GM12878 (cell line): ENCODE results near the gene CAMK4. TPM values are rescaled to one million over a fixed set of nuclear protein-coding genes. Genes with fewer than 3 reads are reported as not detected.

Experiments
- ATAC-seq: fragments of 200-7000 bp; cut with Tn5 transposase; 3 replicates; pipeline ENCODE4 v1.9.1; 2020; ENCODE audit warnings: mild to moderate bottlenecking, moderate library complexity
- BruUV-seq: library from RNA; stranded (reverse); fragments of 400-500 nt; replicated peaks from 2 replicates; lab custom pipeline; 2021; lab: Mats Ljungman, UMichigan
- CTCF ChIA-PET: fragments of 300-600 bp; sonication (Branson Sonifier 250); formaldehyde crosslinking; extraction: SDS; loops from one replicate; lab custom pipeline; 2021; ENCODE audit warnings: inconsistent platforms; lab: Yijun Ruan, JAX
- POLR2A ChIA-PET: fragments of 350-600 bp; formaldehyde crosslinking; extraction: SDS; loops from one replicate; lab custom pipeline; 2021; ENCODE audit warnings: inconsistent platforms; lab: Charles Lee
- RAD21 ChIA-PET: fragments of 300-600 bp; sonication (Branson Sonifier 250); formaldehyde crosslinking; loops from one replicate; lab custom pipeline; 2023; ENCODE audit warnings: antibody characterized with exemption; ENCODE audit not compliant: unreplicated experiment; lab: Charles Lee
- SMC1A ChIA-PET: fragments of 300-600 bp; sonication (Branson Sonifier 250); formaldehyde crosslinking; loops from one replicate; lab custom pipeline; 2023; ENCODE audit not compliant: unreplicated experiment, uncharacterized antibody; lab: Charles Lee
- DNase-seq: peaks from one replicate; pipeline ENCODE4 v3.0.0-alpha.2; 2011; ENCODE audit warnings: low read depth, low spot score
- FAIRE-seq: peaks from 3 replicates; lab custom pipeline; 2011; peaks lifted over from hg19 to GRCh38; lab: Jason Lieb, UNC
- H2AFZ ChIP-seq: 2 replicates; pipeline ENCODE4 v1.6.0; 2011; ENCODE audit warnings: low read depth, low read length, control low read depth; ENCODE audit not compliant: control insufficient read depth
- H3K27ac ChIP-seq: 2 replicates; pipeline ENCODE4 v1.5.1; 2011; ENCODE audit warnings: control low read depth; ENCODE audit not compliant: control insufficient read depth, insufficient read depth
- H3K27me3 ChIP-seq, 2 experiments: replicated peaks in 1 of 2; 2 replicates each; pipeline versions ENCODE4 v1.6.0 to v1.6.1; 2011; ENCODE audit warnings: low read length in 1 of 2; ENCODE audit not compliant: control insufficient read depth in 2 of 2, insufficient read depth in 2 of 2
- H3K36me3 ChIP-seq, 2 experiments: 2 replicates each; pipeline ENCODE4 v1.5.1; 2011; ENCODE audit warnings: low read length in 1 of 2; ENCODE audit not compliant: control insufficient read depth in 2 of 2, insufficient read depth in 2 of 2
- H3K4me1 ChIP-seq: 2 replicates; pipeline ENCODE4 v1.6.1; 2011; ENCODE audit warnings: mild to moderate bottlenecking, low read length, moderate library complexity, mixed read lengths; ENCODE audit not compliant: control insufficient read depth, insufficient read depth
- H3K4me2 ChIP-seq: 2 replicates; pipeline ENCODE4 v1.6.0; 2011; ENCODE audit warnings: control low read depth; ENCODE audit not compliant: control insufficient read depth, insufficient read depth
- H3K4me3 ChIP-seq: fragments of 200-600 bp; sonication (generic); 2 replicates; pipeline ENCODE4 v1.5.1; 2016
- H3K79me2 ChIP-seq: 2 replicates; pipeline ENCODE4 v1.6.0; 2011; ENCODE audit warnings: low read length; ENCODE audit not compliant: control insufficient read depth, insufficient read depth
- H3K9ac ChIP-seq: 2 replicates; pipeline ENCODE4 v1.8.0; 2011; ENCODE audit warnings: low read length, control low read depth, mixed read lengths; ENCODE audit not compliant: control insufficient read depth, insufficient read depth
- H3K9me3 ChIP-seq: replicated peaks from 3 replicates; pipeline ENCODE4 v1.5.1; 2011; ENCODE audit warnings: mild to moderate bottlenecking, low read length; ENCODE audit not compliant: control insufficient read depth, insufficient read depth
- H4K20me1 ChIP-seq: 2 replicates; pipeline ENCODE4 v1.6.0; 2011; ENCODE audit not compliant: control insufficient read depth, insufficient read depth
- BRCA1 ChIP-seq: IDR thresholded peaks from 2 replicates; pipeline ENCODE4 v1.6.1; 2011; ENCODE audit warnings: low read depth, low read length, improper control_type of control experiment
- CHD1 ChIP-seq: IDR thresholded peaks from 2 replicates; pipeline ENCODE4 v1.6.1; 2012; ENCODE audit warnings: low read depth, low read length, improper control_type of control experiment
- HSF1 ChIP-seq: fragments of 150-350 bp; IDR thresholded peaks from 2 replicates; pipeline ENCODE4 v1.6.1; 2014; ENCODE audit warnings: mild to moderate bottlenecking, low read depth, low read length
- IKZF1 ChIP-seq: fragments of 450-650 bp; conservative IDR thresholded peaks from 2 replicates; pipeline ENCODE4 v1.6.1; 2017; ENCODE audit warnings: antibody characterized with exemption, mild to moderate bottlenecking
- MTA2 ChIP-seq: fragments of 450-650 bp; IDR thresholded peaks from 2 replicates; pipeline ENCODE4 v1.6.1; 2016; ENCODE audit warnings: low read depth, mild to moderate bottlenecking, moderate library complexity
- RUNX3 ChIP-seq: IDR thresholded peaks from 2 replicates; pipeline ENCODE4 v1.6.1; 2012; ENCODE audit warnings: low read length, inconsistent platforms
- SRF ChIP-seq, 2 experiments: IDR thresholded peaks; 2 replicates each; pipeline ENCODE4 v1.6.1; 2011; ENCODE audit warnings: low read depth in 2 of 2, low read length in 2 of 2, mild to moderate bottlenecking in 1 of 2, moderate library complexity in 1 of 2
- TCF12 ChIP-seq: IDR thresholded peaks from 2 replicates; pipeline ENCODE4 v1.6.1; 2011; ENCODE audit warnings: low read depth, mild to moderate bottlenecking, low read length
- ZNF687 ChIP-seq: fragments of 450-650 bp; IDR thresholded peaks from 2 replicates; pipeline ENCODE4 v1.6.1; 2017; ENCODE audit warnings: mild to moderate bottlenecking, moderate library complexity
- WGBS: methylation state at CpG from one replicate; pipeline ENCODE4 v1.1.6; 2016; ENCODE audit warnings: low lambda C conversion rate; ENCODE audit not compliant: insufficient replicate concordance, insufficient coverage; ENCODE audit errors: missing lambda C conversion rate; 5-methylcytosine and 5-hydroxymethylcytosine counted together
- in situ Hi-C: fragments of 300-500 bp; cut with MboI; formaldehyde crosslinking; loops from 9 replicates; pipeline ENCODE4 v1.14.3; 2018; ENCODE audit warnings: mixed read lengths
- intact Hi-C: fragments of 100-400 bp; cut with micrococcal nuclease; formaldehyde crosslinking; loops from one replicate; pipeline ENCODE4 v1.14.2; 2022; ENCODE audit not compliant: unreplicated experiment
- polyA plus RNA-seq, 11 experiments: library from polyadenylated mRNA; depleted of rRNA in 4 of 11; unstranded in 6 of 11; stranded (reverse) in 5 of 11; fragments of >200 nt; fragmentation: Nextera tagmentation in 4 of 11; fragmentation: Illumina TruSeq in 1 of 11; extraction: Ambion mirVana in 4 of 11; extraction: Trizol in 1 of 11; gene quantifications; 1 replicate in 1 of 11; 2 replicates in 10 of 11; pipeline versions ENCODE4 v1.2.1 to v1.2.3, GENCODE V29; 2011 to 2016; ENCODE audit warnings: inconsistent platforms in 2 of 11, missing spikeins in 2 of 11, low read depth in 1 of 11
- total RNA-seq, 4 experiments: library from RNA; depleted of rRNA in 3 of 4; stranded (reverse); fragments of >200 nt in 3 of 4; fragmentation: Illumina TruSeq in 1 of 4; extraction: Trizol in 1 of 4; gene quantifications; 2 replicates each; pipeline versions ENCODE4 v1.2.1 to v1.2.3, GENCODE V29; 2013 to 2021

CAMK4 gene
- total and polyA plus RNA-seq, 10 of the 15 experiments (the other 5 are each of a cell fraction or from before 2014, with no cell fraction given), result 13.3 to 51.9 (median 35.3) TPM

- no peak for TF ChIP-seq MTA2
- TF ChIP-seq CHD1, result no peak
- TF ChIP-seq BRCA1, result no peak
- TF ChIP-seq SRF (IDR thresholded peaks at IDR 0.05; ENCODE audit: low read depth in 2 of 2, low read length in 2 of 2), result no peak
Observed at GRCh38 chr5:111453295-111453694, 229.1 kb downstream of the CAMK4 start (continued).

- in situ Hi-C loops (no loop called here), intact Hi-C loops (no loop called here)
- FAIRE-seq (no peak), ATAC-seq (no peak), DNase-seq (no peak)
- Histone ChIP-seq H2AFZ (no peak overlapping the region), H3K27me3 (no peaks in the 10 kb centered on the region), H3K9me3 (no peaks in the 10 kb centered on the region; the same call in 2 of the 3 replicates), H3K4me2 (no peak overlapping the region), H3K4me3 (no peak overlapping the region), H3K36me3 (peaks cover 0 to 11% of the 10 kb centered on the region in 2 experiments; a peak in 1 of 4 replicates), H3K9ac (no peak overlapping the region), H4K20me1 (no peaks in the 10 kb centered on the region), H3K27ac (no peak overlapping the region), H3K4me1 (no peaks in the 10 kb centered on the region), H3K79me2 (no peaks in the 10 kb centered on the region)
- WGBS, result 100% methylated on average over 2 of the region's 2 CpGs
- CTCF ChIA-PET, result interaction anchor here (1.1 kb wide), 1 partner anchor 298 kb away, joined by 3 read pairs; no protein-coding TSS in a partner anchor
- RAD21 ChIA-PET, result no interaction called here
- POLR2A ChIA-PET, result no interaction called here
- no TSS peak for BruUV-seq
- no peak for TF ChIP-seq RUNX3
- SMC1A ChIA-PET, result interaction anchor here (1.2 kb wide), 1 partner anchor 11 kb away, joined by 3 read pairs; no protein-coding TSS in a partner anchor
Observed at GRCh38 chr5:111453747-111454146, 229.6 kb downstream of the CAMK4 start.

- H3K36me3 ChIP-seq, result peaks cover 0 to 11% of the 10 kb centered on the region in 2 experiments; a peak in 1 of 4 replicates
- no peaks in the 10 kb centered on the region; the same call in 2 of the 3 replicates for H3K9me3 ChIP-seq
- intact Hi-C loops (no loop called here), in situ Hi-C loops (no loop called here)
- ChIA-PET SMC1A (interaction anchor here (0.7 to 1.2 kb wide), 4 partner anchors 10 to 135 kb away, joined by 3 read pairs; no protein-coding TSS in a partner anchor), RAD21 (no interaction called here), CTCF (interaction anchor here (0.6 to 1.1 kb wide), 3 partner anchors 65 to 299 kb away, joined by 3 read pairs; no protein-coding TSS in a partner anchor), POLR2A (no interaction called here)
- H3K27me3 ChIP-seq, result no peaks in the 10 kb centered on the region
- H3K9ac ChIP-seq, result no peak overlapping the region
- H3K27ac ChIP-seq, result no peak overlapping the region
- no TSS peak for BruUV-seq
- H3K79me2 ChIP-seq, result no peaks in the 10 kb centered on the region
- ATAC-seq (no peak), DNase-seq (no peak), FAIRE-seq (no peak)
- no peak overlapping the region for H2AFZ ChIP-seq
- H3K4me2 ChIP-seq, result no peak overlapping the region
- no peaks in the 10 kb centered on the region for H3K4me1 ChIP-seq
- WGBS, result 95% methylated on average over 3 of the region's 3 CpGs
- no peaks in the 10 kb centered on the region for H4K20me1 ChIP-seq
- no peak overlapping the region for H3K4me3 ChIP-seq
- TF ChIP-seq ZNF687, result no peak
- no peak for TF ChIP-seq HSF1
- TF ChIP-seq TCF12, result no peak
- TF ChIP-seq IKZF1, result no peak
Observed at GRCh38 chr5:111454198-111454622, 230.0 kb downstream of the CAMK4 start.
